SK-N-SH treated with all-trans-retinoic acid at 6 μM for 48 hours (cell line): ENCODE data around the gene TLL1.

ENCODE experiments used
- ATAC-seq: fragments of 200-7000 bp; cut with Tn5 transposase; 3 replicates; pipeline ENCODE4 v1.9.1; 2020; ENCODE audit warnings: mild to moderate bottlenecking, moderate library complexity
- CREB5 ChIP-seq: fragments of 250-450 bp; sonication (Bioruptor Pico); IDR thresholded peaks from 2 replicates; pipeline ENCODE4 v1.5.1; 2020; ENCODE audit warnings: low read depth, mild to moderate bottlenecking, moderate library complexity
- CSRNP3 ChIP-seq: fragments of 250-450 bp; sonication (Bioruptor Pico); IDR thresholded peaks from 2 replicates; pipeline ENCODE4 v1.5.1; 2021; ENCODE audit warnings: mild to moderate bottlenecking, moderate library complexity
- GLIS3 ChIP-seq: fragments of 250-450 bp; sonication (Bioruptor Pico); IDR thresholded peaks from 2 replicates; pipeline ENCODE4 v1.5.0; 2020; ENCODE audit warnings: mild to moderate bottlenecking, moderate library complexity
- ISL1 ChIP-seq: fragments of 250-450 bp; sonication (Bioruptor Pico); IDR thresholded peaks from 2 replicates; pipeline ENCODE4 v2.1.2; 2022; ENCODE audit warnings: mild to moderate bottlenecking, moderate library complexity
- OSR1 ChIP-seq: fragments of 250-450 bp; sonication (Bioruptor Pico); IDR thresholded peaks from 2 replicates; pipeline ENCODE4 v1.8.0; 2022; ENCODE audit warnings: moderate library complexity, mild to moderate bottlenecking, inconsistent platforms
- PATZ1 ChIP-seq: fragments of 250-450 bp; sonication (Bioruptor Pico); IDR thresholded peaks from 2 replicates; pipeline ENCODE4 v1.8.0; 2020; ENCODE audit warnings: mild to moderate bottlenecking, moderate library complexity, borderline replicate concordance
- POU6F1 ChIP-seq: fragments of 250-450 bp; sonication (Bioruptor Pico); IDR thresholded peaks from 2 replicates; pipeline ENCODE4 v1.8.0; 2021; ENCODE audit warnings: low read depth, mild to moderate bottlenecking, moderate library complexity, borderline replicate concordance
- PPARA ChIP-seq: fragments of 250-450 bp; sonication (Bioruptor Pico); IDR thresholded peaks from 2 replicates; pipeline ENCODE4 v1.5.0; 2020; ENCODE audit warnings: mild to moderate bottlenecking, borderline replicate concordance
- SNAI2 ChIP-seq: fragments of 250-450 bp; sonication (Bioruptor Pico); IDR thresholded peaks from 2 replicates; pipeline ENCODE4 v1.5.0; 2020; ENCODE audit warnings: mild to moderate bottlenecking, moderate library complexity
- TCF4 ChIP-seq: fragments of 250-450 bp; sonication (Bioruptor Pico); IDR thresholded peaks from 2 replicates; pipeline ENCODE4 v1.8.0; 2021; ENCODE audit warnings: mild to moderate bottlenecking, moderate library complexity, borderline replicate concordance
- TOX ChIP-seq: fragments of 250-450 bp; sonication (Bioruptor Pico); IDR thresholded peaks from 2 replicates; pipeline ENCODE4 v1.8.0; 2021; ENCODE audit warnings: mild to moderate bottlenecking, moderate library complexity, borderline replicate concordance
- ZFP3 ChIP-seq: fragments of 250-450 bp; sonication (Bioruptor Pico); IDR thresholded peaks from 2 replicates; pipeline ENCODE4 v1.5.0; 2020; ENCODE audit warnings: mild to moderate bottlenecking, moderate library complexity
- ZFP30 ChIP-seq: fragments of 450-650 bp; formaldehyde crosslinking; IDR thresholded peaks from 2 replicates; pipeline ENCODE4 v1.5.0; 2022; ENCODE audit warnings: mild to moderate bottlenecking, moderate library complexity
- ZNF565 ChIP-seq: fragments of 450-650 bp; formaldehyde crosslinking; conservative IDR thresholded peaks from 2 replicates; pipeline ENCODE4 v1.5.0; 2020; ENCODE audit warnings: low read depth, mild to moderate bottlenecking, moderate library complexity

Gene TLL1

GRCh38 chr4:166087569-166087968 is 214.5 kb downstream of the TLL1 start (continued):
- TF ChIP-seq CSRNP3 (CRISPR knock-in tag) (no peak), PPARA (no peak), CREB5 (CRISPR knock-in tag) (no peak)

- no peak for ATAC-seq
- TF ChIP-seq OSR1 (CRISPR knock-in tag) (no peak), ZFP30 (CRISPR knock-in tag) (no peak)
Measured at GRCh38 chr4:166088576-166088975, 215.5 kb downstream of the TLL1 start.

GRCh38 chr4:166091146-166091545 is 218.1 kb downstream of the TLL1 start:
- no peak for TF ChIP-seq CSRNP3 (CRISPR knock-in tag)
- TF ChIP-seq TOX (CRISPR knock-in tag): no peak
- TF ChIP-seq CREB5 (CRISPR knock-in tag): no peak
- ATAC-seq: no peak

- ATAC-seq: peak; percentile 77
- TF ChIP-seq CSRNP3 (CRISPR knock-in tag): no peak
- TF ChIP-seq ZFP30 (CRISPR knock-in tag): no peak
Measured at GRCh38 chr4:166091912-166092510, 219.0 kb downstream of the TLL1 start.

GRCh38 chr4:166092797-166093290 is 219.8 kb downstream of the TLL1 start:
- ATAC-seq: no peak
- TF ChIP-seq POU6F1 (CRISPR knock-in tag) (no peak), ZFP3 (no peak), SNAI2 (CRISPR knock-in tag) (no peak), TCF4 (no peak), GLIS3 (CRISPR knock-in tag) (no peak), CSRNP3 (CRISPR knock-in tag) (no peak), ZNF565 (no peak), ISL1 (CRISPR knock-in tag) (no peak), PATZ1 (CRISPR knock-in tag) (no peak)
